GM19099 (cell line): Measurements from ENCODE around the gene CCIN.

Source experiments
- POLR2A ChIP-seq: IDR thresholded peaks from 3 replicates; pipeline ENCODE4 v1.6.1; 2011; ENCODE audit warnings: low read depth; ENCODE audit not compliant: insufficient read length; ENCODE audit errors: extremely low read depth

The CCIN gene

GRCh38 chr9:36148311-36149051, 20.7 kb upstream of the CCIN start:
- TF ChIP-seq POLR2A: no peak

- no peak for TF ChIP-seq POLR2A
Observed at GRCh38 chr9:36149197-36149596, 20.0 kb upstream of the CCIN start.

- TF ChIP-seq POLR2A: no peak
Observed at GRCh38 chr9:36150574-36151315, 18.4 kb upstream of the CCIN start.

- TF ChIP-seq POLR2A: peak; percentile 64
Observed at GRCh38 chr9:36151316-36152210, 17.6 kb upstream of the CCIN start.

- no peak for TF ChIP-seq POLR2A
Observed at GRCh38 chr9:36152741-36153438, 16.3 kb upstream of the CCIN start.

- TF ChIP-seq POLR2A: no peak
Observed at GRCh38 chr9:36153746-36154145, 15.4 kb upstream of the CCIN start.

- TF ChIP-seq POLR2A: no peak
Observed at GRCh38 chr9:36154331-36154952, 14.7 kb upstream of the CCIN start.

GRCh38 chr9:36156116-36156515, 13.1 kb upstream of the CCIN start:
- no peak for TF ChIP-seq POLR2A

- no peak for TF ChIP-seq POLR2A
Observed at GRCh38 chr9:36158122-36158521, 11.1 kb upstream of the CCIN start.

- no peak for TF ChIP-seq POLR2A
Observed at GRCh38 chr9:36158917-36159316, 10.3 kb upstream of the CCIN start.

GRCh38 chr9:36161187-36161586, 8.0 kb upstream of the CCIN start:
- TF ChIP-seq POLR2A: no peak

GRCh38 chr9:36162211-36162738, 6.9 kb upstream of the CCIN start:
- no peak for TF ChIP-seq POLR2A

GRCh38 chr9:36163049-36163785, 6.0 kb upstream of the CCIN start:
- TF ChIP-seq POLR2A: no peak
